Dendritic cell treated with granulocyte-macrophage colony-stimulating factor and Interleukin-4, amounts not matched to agents 40 ng/mL and 50 ng/mL, for 4 days (primary cell): Measurements from ENCODE around the gene ENTPD2.
A peak's percentile ranks its signal among the peaks of the same experiment; 100 is the strongest.
"Not testable (repeated sequence)": the region's sequence is repeated elsewhere in the genome, so short reads cannot be mapped to it uniquely, and the experiment has no call there.

Experiments used
- H3K27ac Mint-ChIP-seq: one replicate; pipeline ENCODE4 v1.8.0; 2022; ENCODE audit warnings: mild to moderate bottlenecking, mixed read lengths
- H3K27me3 Mint-ChIP-seq: one replicate; pipeline ENCODE4 v1.8.0; 2022; ENCODE audit warnings: mild to moderate bottlenecking, mixed read lengths
- H3K36me3 Mint-ChIP-seq: one replicate; pipeline ENCODE4 v1.8.0; 2022; ENCODE audit warnings: low read depth, mixed read lengths
- H3K4me1 Mint-ChIP-seq: one replicate; pipeline ENCODE4 v1.8.0; 2022; ENCODE audit warnings: low read depth, mixed read lengths
- H3K4me3 Mint-ChIP-seq: one replicate; pipeline ENCODE4 v1.8.0; 2022; ENCODE audit warnings: mild to moderate bottlenecking, moderate library complexity, mixed read lengths
- H3K9me3 Mint-ChIP-seq: one replicate; pipeline ENCODE4 v1.8.0; 2022; ENCODE audit warnings: mixed read lengths
- intact Hi-C: fragments of 100-400 bp; cut with micrococcal nuclease; formaldehyde crosslinking; loops from one replicate; pipeline ENCODE4 v1.15.0; 2022

Gene ENTPD2

GRCh38 chr9:137037483-137037882 lies 16.4 kb downstream of the ENTPD2 start:
- Mint-ChIP-seq H3K27ac (no peak overlapping the region), H3K27me3 (peaks cover 14% of the 10 kb centered on the region), H3K9me3 (no peaks in the 10 kb centered on the region), H3K4me3 (no peak overlapping the region), H3K36me3 (peaks cover 61% of the 10 kb centered on the region), H3K4me1 (peaks cover 53% of the 10 kb centered on the region)
- intact Hi-C loops = no loop called here

GRCh38 chr9:137037035-137037434 lies 16.8 kb downstream of the ENTPD2 start:
- Mint-ChIP-seq H3K4me3 (no peak overlapping the region), H3K9me3 (no peaks in the 10 kb centered on the region), H3K36me3 (peaks cover 62% of the 10 kb centered on the region), H3K4me1 (peaks cover 57% of the 10 kb centered on the region), H3K27me3 (peaks cover 11% of the 10 kb centered on the region), H3K27ac (no peak overlapping the region)
- intact Hi-C loops = no loop called here

- Mint-ChIP-seq H3K4me3 (no peak overlapping the region), H3K27ac (no peak overlapping the region), H3K4me1 (peaks cover 67% of the 10 kb centered on the region), H3K9me3 (no peaks in the 10 kb centered on the region), H3K27me3 (peaks cover 5% of the 10 kb centered on the region), H3K36me3 (peaks cover 62% of the 10 kb centered on the region)
- intact Hi-C loops = loop anchor here (1.0 to 2.0 kb wide), 2 partner anchors 88 to 249 kb away; no protein-coding TSS in a partner anchor
These were observed 17.9 kb downstream of the ENTPD2 start for GRCh38 chr9:137035937-137036336.

- intact Hi-C loops = loop anchor here (1.0 to 2.0 kb wide), 2 partner anchors 87 to 249 kb away; no protein-coding TSS in a partner anchor
- Mint-ChIP-seq H3K27ac (peak overlapping the region; percentile 90), H3K4me3 (peak overlapping the region; percentile 80), H3K36me3 (peaks cover 62% of the 10 kb centered on the region), H3K9me3 (no peaks in the 10 kb centered on the region), H3K27me3 (peaks cover 4% of the 10 kb centered on the region), H3K4me1 (peaks cover 72% of the 10 kb centered on the region)
These were observed 18.4 kb downstream of the ENTPD2 start for GRCh38 chr9:137035507-137035834.

- Mint-ChIP-seq H3K9me3 (no peaks in the 10 kb centered on the region), H3K27ac (peak overlapping the region; percentile 90), H3K27me3 (peaks cover 2% of the 10 kb centered on the region), H3K4me3 (peak overlapping the region; percentile 80), H3K36me3 (peaks cover 62% of the 10 kb centered on the region), H3K4me1 (peaks cover 78% of the 10 kb centered on the region)
- intact Hi-C loops = loop anchor here (1.0 to 2.0 kb wide), 2 partner anchors 87 to 248 kb away; no protein-coding TSS in a partner anchor
These were observed 19.0 kb downstream of the ENTPD2 start for GRCh38 chr9:137034709-137035506.

GRCh38 chr9:137034039-137034708 lies 19.7 kb downstream of the ENTPD2 start:
- H3K9me3 Mint-ChIP-seq = no peaks in the 10 kb centered on the region
- peak overlapping the region; percentile 90 for H3K27ac Mint-ChIP-seq
- peaks cover 62% of the 10 kb centered on the region for H3K36me3 Mint-ChIP-seq
- H3K4me1 Mint-ChIP-seq = peaks cover 85% of the 10 kb centered on the region
- H3K27me3 Mint-ChIP-seq = peaks cover 2% of the 10 kb centered on the region
- intact Hi-C loops = loop anchor here (2.0 kb wide), 1 partner anchor 247 kb away; no protein-coding TSS in a partner anchor
- peak overlapping the region; percentile 92 for H3K4me3 Mint-ChIP-seq

GRCh38 chr9:137033481-137033880 lies 20.4 kb downstream of the ENTPD2 start:
- intact Hi-C loops, H3K27me3 Mint-ChIP-seq, H3K9me3 Mint-ChIP-seq: not testable (repeated sequence)
- Mint-ChIP-seq H3K36me3 (peaks cover 56% of the 10 kb centered on the region), H3K27ac (peak overlapping the region; percentile 90), H3K4me3 (peak overlapping the region; percentile 92), H3K4me1 (peaks cover 87% of the 10 kb centered on the region)

- H3K27me3 Mint-ChIP-seq = no peaks in the 10 kb centered on the region
- intact Hi-C loops = no loop called here
These were observed 21.0 kb downstream of the ENTPD2 start for GRCh38 chr9:137032858-137033257.

GRCh38 chr9:137031904-137032640 lies 21.8 kb downstream of the ENTPD2 start, which contains the start of gene FUT7:
FUT7 (minus strand) TSS chr9:137032088; CDS start chr9:137031991, 97 bp downstream.
- H3K4me1 Mint-ChIP-seq = peaks cover 89% of the 10 kb centered on the region
- intact Hi-C loops = no loop called here
- H3K4me3 Mint-ChIP-seq = peak within 1 kb of the TSS; percentile 92
- peaks cover 3% of the 10 kb centered on the region for H3K27me3 Mint-ChIP-seq
- no peaks in the 10 kb centered on the region for H3K9me3 Mint-ChIP-seq
- H3K36me3 Mint-ChIP-seq = peaks cover 42% of the 10 kb centered on the region
- peak within 1 kb of the TSS; percentile 90 for H3K27ac Mint-ChIP-seq

More at GRCh38 chr9:137032858-137033257, 21.0 kb downstream of the ENTPD2 start:
- H3K9me3 Mint-ChIP-seq = no peaks in the 10 kb centered on the region
- peaks cover 87% of the 10 kb centered on the region for H3K4me1 Mint-ChIP-seq
- peak overlapping the region; percentile 90 for H3K27ac Mint-ChIP-seq
- peaks cover 50% of the 10 kb centered on the region for H3K36me3 Mint-ChIP-seq
- peak overlapping the region; percentile 92 for H3K4me3 Mint-ChIP-seq

GRCh38 chr9:137030538-137031527 lies 23.0 kb downstream of the ENTPD2 start:
- no peaks in the 10 kb centered on the region for H3K9me3 Mint-ChIP-seq
- H3K4me1 Mint-ChIP-seq = peaks cover 85% of the 10 kb centered on the region
- peak overlapping the region; percentile 90 for H3K27ac Mint-ChIP-seq
- intact Hi-C loops = no loop called here
- peaks cover 8% of the 10 kb centered on the region for H3K27me3 Mint-ChIP-seq
- H3K36me3 Mint-ChIP-seq = peaks cover 29% of the 10 kb centered on the region
- peak overlapping the region; percentile 92 for H3K4me3 Mint-ChIP-seq

GRCh38 chr9:137030006-137030405 lies 23.9 kb downstream of the ENTPD2 start:
- Mint-ChIP-seq H3K4me1 (peaks cover 76% of the 10 kb centered on the region), H3K4me3 (peak overlapping the region; percentile 92), H3K27ac (peak overlapping the region; percentile 90), H3K9me3 (no peaks in the 10 kb centered on the region), H3K27me3 (peaks cover 8% of the 10 kb centered on the region), H3K36me3 (peaks cover 21% of the 10 kb centered on the region)
- intact Hi-C loops = no loop called here

- Mint-ChIP-seq H3K4me3 (peak overlapping the region; percentile 92), H3K27ac (peak overlapping the region; percentile 90), H3K4me1 (peaks cover 69% of the 10 kb centered on the region), H3K36me3 (peaks cover 15% of the 10 kb centered on the region), H3K27me3 (peaks cover 8% of the 10 kb centered on the region), H3K9me3 (no peaks in the 10 kb centered on the region)
- intact Hi-C loops = no loop called here
These were observed 24.6 kb downstream of the ENTPD2 start for GRCh38 chr9:137029058-137029936.
